Stimulated activated CD4-positive, alpha-beta T cell treated with anti-CD3 and anti-CD28 coated beads, Interleukin-15, amount 100 ng/mL, for 1 hour (primary cell): Measurements from ENCODE around the gene BCR.

Source experiments
- DNase-seq, 2 donors: peaks; one replicate each; pipeline ENCODE4 v3.0.0-alpha.2; 2020; ENCODE audit warnings: low read depth in 1 of 2, low spot score in 1 of 2

Gene BCR

DNA sequence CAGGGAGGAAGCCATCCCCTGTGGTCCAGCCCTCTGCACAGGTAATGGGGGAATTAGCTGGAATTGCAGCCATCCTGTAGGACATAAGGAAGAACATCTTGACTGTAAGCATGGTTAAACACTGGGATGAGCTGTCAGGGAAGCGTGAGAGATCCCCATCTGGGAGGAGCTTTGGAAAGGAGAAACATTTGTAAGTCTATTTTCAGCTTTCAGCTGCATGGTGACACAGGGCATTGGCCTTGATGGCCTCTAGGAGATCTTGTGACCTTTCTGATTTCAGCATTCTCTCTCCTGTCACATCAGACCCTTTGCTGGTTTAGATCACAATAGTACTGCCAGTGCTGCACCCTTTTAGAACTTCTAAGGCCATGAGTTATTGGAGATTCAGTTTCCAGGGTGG is 47.1 kb downstream of the BCR start:
- DNase-seq: no peak

DNA sequence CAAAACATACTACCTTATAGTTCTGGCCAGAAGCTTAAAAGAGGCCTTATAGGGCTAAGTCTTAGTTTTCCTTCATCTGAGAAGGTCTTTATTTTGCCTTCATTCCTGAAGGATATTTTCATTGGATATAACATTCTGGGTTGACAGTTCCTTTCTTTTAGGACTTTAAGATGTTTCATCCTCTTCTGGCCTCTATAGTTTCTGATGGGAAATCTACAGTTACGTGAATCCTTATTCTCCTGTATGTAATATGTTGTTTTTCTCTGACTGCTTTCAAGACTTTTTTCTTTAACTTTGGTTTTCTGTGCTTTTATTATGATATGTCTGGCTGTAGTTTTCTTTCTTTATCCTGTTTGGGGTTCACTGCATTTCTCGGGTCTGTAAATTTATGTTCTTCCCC is 48.2 kb downstream of the BCR start:
- DNase-seq: no peak

GRCh38 chr22:23229646-23230045 is 49.3 kb downstream of the BCR start:
- no peak for DNase-seq

- DNase-seq: no peak
These were observed 50.2 kb downstream of the BCR start for GRCh38 chr22:23230348-23231068.

DNA sequence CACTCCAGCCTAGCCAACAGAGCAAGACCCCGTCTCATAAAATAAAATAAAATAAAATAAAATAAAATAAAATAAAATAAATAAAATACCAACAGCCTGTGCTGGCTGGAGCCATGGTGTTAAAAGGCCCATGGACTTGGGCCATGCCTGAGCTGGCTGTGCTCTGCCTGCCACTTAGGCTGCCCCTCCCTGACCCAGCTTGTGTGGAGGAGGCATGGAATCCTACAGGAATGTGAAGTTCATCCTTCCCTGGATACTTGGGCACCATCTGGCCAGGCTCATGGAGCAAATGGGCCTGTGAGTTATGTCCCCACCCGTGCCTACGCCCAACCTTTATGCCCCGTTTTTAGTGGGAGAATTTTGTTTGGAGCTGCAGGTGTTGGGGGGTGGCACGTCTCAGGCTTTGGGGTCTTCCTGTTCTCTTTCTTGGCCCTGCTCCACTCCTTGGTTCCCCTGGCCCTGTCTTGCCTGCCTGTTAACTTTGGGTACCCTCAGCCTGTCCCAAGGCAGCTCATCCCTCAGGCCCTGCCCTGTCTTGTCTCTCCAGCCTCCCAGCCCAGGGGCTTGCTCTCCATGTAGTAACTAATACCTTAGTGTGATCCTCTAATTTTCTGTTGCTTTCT is 51.3 kb downstream of the BCR start:
- no peak for DNase-seq

- no peak for DNase-seq
These were observed 52.0 kb downstream of the BCR start for GRCh38 chr22:23232094-23232905.

GRCh38 chr22:23233084-23233531 is 52.8 kb downstream of the BCR start:
- no peak for DNase-seq

DNA sequence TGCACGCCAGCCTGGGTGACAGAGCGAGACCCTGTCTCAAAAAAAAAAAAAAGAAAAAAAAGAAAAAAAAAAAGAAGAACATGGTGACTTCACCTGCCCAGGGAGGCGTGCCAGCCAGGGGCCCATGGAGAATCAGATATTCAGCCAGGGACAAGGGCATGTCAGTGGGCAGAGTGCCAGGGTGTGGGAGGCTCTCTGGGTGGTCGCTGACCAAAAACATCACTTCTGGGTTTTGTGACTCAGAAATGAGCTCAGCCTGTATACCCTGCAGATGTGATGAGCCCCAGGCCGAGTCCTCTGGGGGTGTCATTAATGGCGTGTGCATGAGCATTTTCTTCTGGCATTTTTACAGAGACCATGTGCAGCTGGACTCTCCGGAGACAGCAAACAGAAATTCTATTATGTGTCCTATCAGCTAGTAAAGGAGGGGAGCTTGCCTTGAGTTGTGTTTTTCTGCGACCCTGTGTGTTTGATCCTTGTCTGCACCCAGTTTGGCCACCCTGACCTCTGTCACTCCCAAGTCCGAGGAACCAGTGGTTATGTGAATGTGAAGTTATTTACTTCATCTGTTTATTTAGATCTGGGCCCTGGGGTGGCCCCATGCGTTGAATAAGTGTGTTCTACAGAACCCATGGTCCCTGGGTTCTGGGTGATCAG is 53.6 kb downstream of the BCR start:
- no peak for DNase-seq

DNA sequence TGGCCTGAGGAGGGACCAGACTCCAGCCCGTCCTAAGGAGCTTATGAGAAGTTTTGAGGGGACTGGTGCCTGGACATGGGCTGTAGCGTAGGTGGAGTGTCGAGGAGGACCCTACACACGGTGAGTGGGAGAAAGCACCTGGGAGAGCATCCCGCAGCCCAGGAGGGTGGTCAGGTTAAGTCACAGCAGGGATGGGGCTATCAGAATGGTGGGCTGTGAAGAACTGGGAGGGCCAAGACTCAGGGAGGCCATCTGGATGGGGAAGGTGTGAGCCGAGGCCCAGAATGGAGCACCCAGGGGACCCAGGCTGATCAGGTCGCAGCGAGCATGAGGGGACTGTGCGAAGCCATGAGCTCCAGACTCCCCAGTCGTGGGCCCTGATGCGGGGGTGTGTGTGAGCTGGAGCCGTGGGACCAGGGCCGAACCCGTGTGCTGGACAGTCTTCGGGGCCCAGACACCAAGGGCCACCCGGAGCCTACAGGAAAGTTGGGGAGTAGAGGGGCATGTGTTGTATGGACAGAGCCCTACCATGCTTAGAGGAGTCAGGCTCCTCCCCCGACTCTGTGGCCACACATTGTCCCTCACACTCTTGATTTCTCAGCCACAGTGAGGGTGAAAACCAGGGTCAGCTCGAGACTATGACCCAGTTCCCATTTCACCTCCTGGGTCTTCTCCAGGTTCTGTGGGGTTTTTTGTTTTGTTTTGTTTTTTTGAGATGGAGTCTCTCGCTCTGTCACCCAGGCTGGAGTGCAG is 54.3 kb downstream of the BCR start:
- no peak for DNase-seq

- DNase-seq: no peak
These were observed 55.1 kb downstream of the BCR start for GRCh38 chr22:23235425-23235824.

DNA sequence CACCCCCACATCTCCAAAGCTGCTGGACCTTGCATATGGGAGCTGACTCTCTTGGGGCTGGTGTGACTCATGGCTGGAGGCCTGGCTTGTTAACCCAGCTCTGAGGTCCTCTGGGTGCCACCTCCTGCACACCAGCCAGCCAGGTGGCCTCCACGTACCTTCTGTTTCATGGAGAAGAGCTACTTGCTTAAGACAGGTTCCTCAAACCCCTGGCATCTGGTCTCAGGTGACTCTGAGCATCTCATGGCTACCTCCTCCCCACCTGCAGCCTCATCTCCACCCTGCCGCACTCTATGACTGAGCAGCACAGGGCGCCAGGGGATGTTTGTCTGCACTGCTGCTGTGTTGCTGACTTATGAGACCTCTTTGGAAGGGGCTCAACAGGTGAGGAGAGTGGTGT is 55.7 kb downstream of the BCR start:
- no peak for DNase-seq

DNA sequence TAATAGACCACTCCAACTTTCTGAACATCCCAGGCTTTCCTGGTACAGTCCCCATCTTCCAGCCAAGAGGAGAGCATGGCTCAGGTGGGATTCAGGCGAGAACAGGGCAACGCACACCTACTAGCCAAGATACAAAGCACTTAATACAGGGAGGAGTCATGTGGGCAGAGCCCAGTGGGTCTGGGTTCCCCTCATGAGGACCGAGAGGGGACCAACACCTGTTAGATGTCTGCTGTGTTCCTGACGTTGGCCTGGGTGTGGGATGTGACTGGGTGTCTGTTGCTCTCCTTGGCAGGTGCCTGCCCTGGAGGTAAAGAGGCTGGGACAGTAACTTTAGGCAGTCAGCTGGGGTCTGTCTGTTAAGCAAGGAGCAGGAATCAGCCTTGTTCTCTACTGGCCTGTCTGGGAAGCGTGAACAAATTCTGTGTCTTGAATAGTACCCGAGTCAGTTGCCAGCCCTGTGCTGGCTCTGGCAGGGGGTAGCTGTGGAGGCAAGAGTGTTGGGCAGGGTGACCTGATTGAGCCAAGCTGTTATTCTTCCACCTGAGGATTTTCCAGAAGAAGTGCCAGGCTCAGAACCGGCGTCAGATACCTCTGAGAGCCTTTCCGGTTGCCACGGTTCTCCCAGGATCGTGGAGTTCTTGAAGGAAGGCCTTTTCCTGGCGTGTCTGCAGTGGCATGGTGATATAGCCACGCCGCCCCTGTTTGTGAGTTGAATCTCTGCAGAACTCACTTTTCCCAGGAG is 56.3 kb downstream of the BCR start:
- no peak for DNase-seq

- no peak for DNase-seq
These were observed 57.0 kb downstream of the BCR start for GRCh38 chr22:23237201-23237798.

GRCh38 chr22:23237841-23238240 is 57.5 kb downstream of the BCR start:
- DNase-seq: no peak

GRCh38 chr22:23238707-23239106 is 58.4 kb downstream of the BCR start:
- no peak for DNase-seq

GRCh38 chr22:23239429-23239828 is 59.1 kb downstream of the BCR start:
- no peak for DNase-seq

DNA sequence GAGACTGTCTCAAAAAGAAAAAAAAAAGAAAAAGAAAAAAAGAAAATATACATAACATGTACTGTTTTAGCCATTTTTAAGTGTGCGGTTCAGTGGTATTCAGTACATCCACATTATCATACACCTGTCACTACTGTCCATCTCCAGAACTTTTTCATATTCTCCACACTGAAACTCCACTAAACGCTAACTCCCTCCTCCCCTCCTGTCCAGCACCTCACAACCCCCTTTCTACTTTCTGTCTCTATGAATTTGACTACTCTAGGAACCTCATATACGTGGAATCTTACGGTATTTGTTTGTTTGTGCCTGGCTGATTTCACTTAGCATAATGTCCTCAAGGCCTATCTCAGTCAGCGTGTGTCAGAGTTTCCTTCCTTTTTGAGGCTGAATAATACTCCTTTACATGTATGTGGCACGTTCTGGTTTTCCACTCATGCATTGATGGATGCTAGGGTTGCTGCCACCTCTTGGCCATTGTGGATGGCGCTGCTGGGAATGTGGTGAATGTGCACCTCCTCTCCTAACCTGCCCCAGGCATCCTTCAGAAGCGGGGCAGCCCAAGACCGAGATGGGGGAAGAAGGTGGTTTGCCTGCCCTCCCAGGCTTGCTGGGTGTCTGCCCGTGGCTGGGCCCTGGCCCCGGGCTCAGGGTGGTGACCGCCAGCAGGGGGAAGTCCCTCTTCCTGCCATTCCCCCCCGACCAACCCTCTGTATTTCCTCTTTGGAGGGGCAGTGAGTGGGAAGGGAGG is 60.5 kb downstream of the BCR start:
- DNase-seq: no peak

DNA sequence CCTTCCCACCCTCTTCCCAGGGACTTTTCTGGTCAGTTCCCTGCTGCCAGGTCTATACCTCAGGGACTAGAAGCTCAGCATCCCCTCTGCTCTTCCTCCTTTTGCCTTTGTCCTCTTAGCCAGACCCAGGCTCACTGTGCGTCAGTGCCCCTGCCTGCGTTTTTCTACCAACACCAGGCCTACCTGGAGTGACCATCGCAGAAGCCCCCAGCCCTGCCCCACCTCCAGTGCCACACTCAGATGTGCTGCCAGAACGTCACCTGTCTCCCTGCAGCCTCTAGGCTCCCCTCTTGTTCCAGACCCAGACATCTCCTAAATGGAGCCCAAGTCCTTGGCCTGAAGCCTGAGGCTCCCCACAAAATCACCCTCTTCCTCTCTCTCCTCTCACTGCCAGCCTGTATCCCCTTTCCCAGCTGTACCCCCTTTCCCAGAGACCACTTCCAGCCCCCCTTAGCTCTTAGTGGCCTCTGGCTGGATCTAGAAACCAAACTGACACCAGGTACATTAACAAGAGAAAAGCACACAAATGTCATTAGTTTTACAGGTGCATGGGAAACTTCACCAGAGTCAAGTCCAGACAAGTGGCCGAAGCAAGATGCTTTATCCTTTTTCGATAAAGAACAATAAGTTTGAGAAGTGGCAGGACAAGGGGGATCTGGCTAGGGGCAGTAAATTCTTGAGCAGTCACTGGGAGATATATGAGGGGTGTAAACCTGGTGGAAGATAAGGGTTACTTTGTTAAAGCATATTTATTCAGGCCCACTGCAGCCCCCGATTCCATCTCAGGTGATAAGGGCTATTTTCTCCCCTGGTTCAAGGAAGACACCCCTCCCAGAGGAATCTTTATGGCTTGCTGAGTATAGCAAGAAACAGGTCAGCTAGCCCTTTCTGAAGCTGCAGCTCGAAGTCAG is 61.5 kb downstream of the BCR start:
- DNase-seq: no peak
